Stimulated activated memory B cell treated with anti-CD40 and anti-IgM and Interleukin-4, amounts not matched to agents 10 μg/mL and 1 μg/mL and 100 μg/mL, for 72 hours (primary cell): Measurements from ENCODE around the gene TMEM81.

Source experiments
- ATAC-seq: fragments of 150-1000 bp; cut with Tn5 transposase; 2 replicates; pipeline ENCODE4 v1.10.0; 2021
- H3K27ac Mint-ChIP-seq: one replicate; pipeline ENCODE4 v1.8.0; 2022; ENCODE audit warnings: mild to moderate bottlenecking, mixed read lengths
- H3K27me3 Mint-ChIP-seq: one replicate; pipeline ENCODE4 v1.8.0; 2022; ENCODE audit warnings: mixed read lengths
- H3K36me3 Mint-ChIP-seq: one replicate; pipeline ENCODE4 v1.8.0; 2022; ENCODE audit warnings: mixed read lengths
- H3K4me1 Mint-ChIP-seq: one replicate; pipeline ENCODE4 v1.8.0; 2022; ENCODE audit warnings: mixed read lengths
- H3K4me3 Mint-ChIP-seq: one replicate; pipeline ENCODE4 v1.8.0; 2022; ENCODE audit warnings: mild to moderate bottlenecking, moderate library complexity, mixed read lengths
- H3K9me3 Mint-ChIP-seq: one replicate; pipeline ENCODE4 v1.8.0; 2022; ENCODE audit warnings: mixed read lengths

TMEM81 gene

DNA sequence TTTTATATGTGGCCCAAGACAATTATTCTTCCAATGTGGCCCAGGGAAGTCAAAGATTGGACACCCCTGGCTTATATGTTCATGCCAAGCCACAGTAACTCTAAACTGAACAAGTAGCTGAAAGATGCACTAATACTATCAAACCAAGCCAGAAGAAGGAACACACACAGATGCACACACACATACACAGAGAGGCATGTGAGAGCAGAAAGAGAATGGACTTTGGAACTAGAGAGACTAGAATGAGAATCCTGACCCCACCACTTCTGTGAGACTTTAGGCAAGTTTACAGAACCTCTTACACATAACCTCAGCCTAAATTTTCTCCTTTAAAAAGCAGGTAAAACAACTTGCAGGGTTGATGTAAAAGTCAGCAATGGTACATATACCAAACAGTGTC is 11.2 kb upstream of the TMEM81 start:
- ATAC-seq: no peak
- no peaks in the 10 kb centered on the region for H3K27me3 Mint-ChIP-seq
- peaks cover 62% of the 10 kb centered on the region for H3K36me3 Mint-ChIP-seq
- H3K4me1 Mint-ChIP-seq: no peaks in the 10 kb centered on the region
- H3K4me3 Mint-ChIP-seq: no peak overlapping the region
- no peaks in the 10 kb centered on the region for H3K9me3 Mint-ChIP-seq
- H3K27ac Mint-ChIP-seq: no peak overlapping the region

DNA sequence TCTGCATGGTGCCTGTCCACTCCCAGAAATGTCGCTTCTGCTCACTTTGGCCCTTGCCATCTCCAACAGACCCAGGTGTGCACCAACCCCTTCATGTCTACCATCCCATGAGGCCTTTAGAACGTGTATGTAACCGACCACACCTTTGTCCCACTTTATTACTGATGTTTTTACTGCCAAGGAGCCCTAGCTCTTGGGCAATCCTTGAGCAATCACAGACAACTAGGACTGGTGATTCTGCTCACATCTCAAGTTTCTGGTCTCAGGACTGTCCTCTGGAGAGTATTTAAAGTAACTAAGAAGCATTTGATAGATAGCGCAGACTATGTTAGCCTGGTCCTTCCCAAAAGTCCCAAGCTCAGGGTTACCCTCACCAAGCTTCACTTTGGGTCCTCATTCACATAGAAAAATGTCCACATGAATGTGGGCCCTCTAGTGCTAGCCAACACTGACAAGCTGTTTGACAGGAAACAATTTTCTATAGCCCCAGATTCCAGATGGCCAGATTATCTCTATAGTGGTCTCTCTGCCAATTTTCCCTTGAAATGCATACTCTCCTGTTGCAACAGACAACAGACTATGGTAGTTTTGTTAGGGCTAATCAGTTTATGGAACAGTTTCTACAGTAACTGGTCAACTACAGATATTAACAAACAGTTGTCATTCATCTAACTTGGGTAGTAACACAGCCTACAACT is 6.9 kb upstream of the TMEM81 start:
- ATAC-seq: no peak
- no peak overlapping the region for H3K27ac Mint-ChIP-seq
- H3K9me3 Mint-ChIP-seq: no peaks in the 10 kb centered on the region
- no peaks in the 10 kb centered on the region for H3K4me1 Mint-ChIP-seq
- no peaks in the 10 kb centered on the region for H3K27me3 Mint-ChIP-seq
- peaks cover 57% of the 10 kb centered on the region for H3K36me3 Mint-ChIP-seq
- no peak overlapping the region for H3K4me3 Mint-ChIP-seq

DNA sequence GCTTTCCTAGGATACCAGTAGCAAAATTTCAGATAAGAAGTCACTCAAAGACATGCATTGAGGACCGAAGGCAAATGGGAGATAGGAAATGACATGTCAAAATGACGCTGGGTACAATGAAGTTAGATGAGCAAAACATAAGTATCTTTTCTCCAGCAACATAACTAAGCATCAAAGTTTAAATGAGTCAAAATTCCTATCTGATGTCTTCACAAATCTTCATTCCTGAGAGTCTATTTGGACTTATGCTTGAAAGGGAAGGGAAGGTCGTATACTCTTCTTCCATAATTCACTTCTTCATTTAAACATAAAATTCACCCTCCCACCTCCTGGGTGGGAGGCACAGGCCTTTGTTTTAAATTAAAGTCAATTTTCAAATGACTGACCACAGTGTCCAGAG is 4.1 kb upstream of the TMEM81 start:
- H3K27ac Mint-ChIP-seq: no peak overlapping the region
- peaks cover 54% of the 10 kb centered on the region for H3K36me3 Mint-ChIP-seq

DNA sequence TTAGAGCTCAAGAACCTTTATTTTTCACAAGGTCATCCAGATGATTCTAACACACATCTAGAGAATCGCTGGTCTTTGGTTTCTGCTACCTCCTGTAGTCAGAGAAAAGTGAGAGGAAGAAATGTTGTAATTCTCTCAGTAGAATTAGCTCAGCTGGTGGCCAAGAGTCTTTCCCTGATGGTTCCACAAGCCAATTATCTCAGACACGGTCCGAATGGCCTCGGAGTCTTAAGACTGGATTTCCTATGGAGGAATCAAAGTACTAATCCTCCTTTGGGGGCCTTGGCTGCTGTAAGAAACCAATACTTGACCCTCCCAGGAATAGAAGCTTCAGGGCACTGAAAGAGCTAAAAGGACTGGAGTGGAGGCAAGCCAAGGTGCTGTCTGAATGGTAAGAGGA is 1.8 kb downstream of the TMEM81 start:
- H3K4me3 Mint-ChIP-seq: no peak overlapping the region
- H3K9me3 Mint-ChIP-seq: no peaks in the 10 kb centered on the region
- H3K27me3 Mint-ChIP-seq: no peaks in the 10 kb centered on the region
- H3K27ac Mint-ChIP-seq: no peak overlapping the region
- no peak for ATAC-seq
- peaks cover 32% of the 10 kb centered on the region for H3K36me3 Mint-ChIP-seq
- no peaks in the 10 kb centered on the region for H3K4me1 Mint-ChIP-seq

More for the DNA sequence above, 4.1 kb upstream of the TMEM81 start:
- no peaks in the 10 kb centered on the region for H3K27me3 Mint-ChIP-seq
- H3K4me1 Mint-ChIP-seq: no peaks in the 10 kb centered on the region
- H3K4me3 Mint-ChIP-seq: no peak overlapping the region
- ATAC-seq: no peak
- H3K9me3 Mint-ChIP-seq: no peaks in the 10 kb centered on the region

DNA sequence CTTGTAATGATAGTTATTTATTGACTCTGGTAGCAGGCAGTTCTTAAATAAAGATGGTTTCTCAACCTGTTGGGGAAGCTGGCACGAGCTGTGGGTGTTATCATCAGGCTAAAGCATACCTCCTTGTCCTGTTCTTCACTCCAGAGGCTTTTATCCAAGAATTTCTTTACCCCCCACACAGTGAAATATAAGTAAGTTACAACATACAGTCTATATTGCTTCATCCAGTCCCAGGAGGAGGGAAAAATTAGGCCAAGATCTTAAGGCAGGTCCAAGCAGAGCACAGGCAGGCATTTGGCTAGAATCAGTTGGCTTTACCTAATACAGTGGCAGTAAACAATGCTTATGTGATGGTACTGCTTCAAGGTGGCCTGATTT is 6.3 kb downstream of the TMEM81 start:
- H3K9me3 Mint-ChIP-seq: no peaks in the 10 kb centered on the region
- H3K27ac Mint-ChIP-seq: no peak overlapping the region
- no peaks in the 10 kb centered on the region for H3K27me3 Mint-ChIP-seq
- H3K4me3 Mint-ChIP-seq: no peak overlapping the region
- no peak for ATAC-seq
- H3K36me3 Mint-ChIP-seq: peaks cover 8% of the 10 kb centered on the region
- H3K4me1 Mint-ChIP-seq: no peaks in the 10 kb centered on the region

DNA sequence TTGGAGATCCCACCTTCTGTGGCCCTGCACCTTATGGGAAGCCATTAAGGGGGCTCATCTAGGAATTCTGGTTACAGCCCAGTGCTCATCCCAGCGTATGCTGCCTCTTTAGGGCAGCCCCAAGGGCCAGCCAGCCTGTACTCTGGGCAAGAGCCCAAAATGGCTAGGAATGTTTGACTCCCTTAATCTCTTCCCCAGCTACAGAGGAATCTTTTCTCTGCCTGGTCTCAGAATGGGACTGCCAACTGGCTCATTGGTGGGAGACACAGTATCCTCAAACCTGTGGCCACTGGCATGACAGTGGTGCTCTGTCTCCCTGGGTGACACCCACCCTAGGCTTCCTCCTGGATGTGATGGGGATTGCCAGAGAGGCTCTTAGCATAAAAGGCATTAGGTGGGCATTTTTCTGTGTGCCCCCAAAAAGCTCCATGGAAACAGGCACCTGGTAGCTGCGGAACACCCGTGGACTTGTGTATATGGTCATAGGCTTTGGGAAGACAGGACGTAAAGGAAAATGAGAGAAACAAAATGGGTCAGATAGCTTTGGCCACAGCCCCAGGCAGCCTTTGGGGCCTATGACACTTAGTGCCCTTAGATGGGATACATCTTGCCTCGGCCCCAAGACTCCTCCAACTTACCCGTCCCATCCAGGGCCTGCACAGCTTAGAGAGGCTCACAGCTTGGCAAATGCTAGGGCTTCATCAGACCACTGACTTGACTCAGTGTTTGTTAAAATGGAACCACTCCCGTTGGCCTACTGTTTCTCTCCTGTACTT is 6.9 kb downstream of the TMEM81 start:
- no peaks in the 10 kb centered on the region for H3K27me3 Mint-ChIP-seq
- H3K27ac Mint-ChIP-seq: no peak overlapping the region
- H3K4me3 Mint-ChIP-seq: no peak overlapping the region
- no peaks in the 10 kb centered on the region for H3K9me3 Mint-ChIP-seq
- no peaks in the 10 kb centered on the region for H3K4me1 Mint-ChIP-seq
- no peak for ATAC-seq
- peaks cover 4% of the 10 kb centered on the region for H3K36me3 Mint-ChIP-seq

DNA sequence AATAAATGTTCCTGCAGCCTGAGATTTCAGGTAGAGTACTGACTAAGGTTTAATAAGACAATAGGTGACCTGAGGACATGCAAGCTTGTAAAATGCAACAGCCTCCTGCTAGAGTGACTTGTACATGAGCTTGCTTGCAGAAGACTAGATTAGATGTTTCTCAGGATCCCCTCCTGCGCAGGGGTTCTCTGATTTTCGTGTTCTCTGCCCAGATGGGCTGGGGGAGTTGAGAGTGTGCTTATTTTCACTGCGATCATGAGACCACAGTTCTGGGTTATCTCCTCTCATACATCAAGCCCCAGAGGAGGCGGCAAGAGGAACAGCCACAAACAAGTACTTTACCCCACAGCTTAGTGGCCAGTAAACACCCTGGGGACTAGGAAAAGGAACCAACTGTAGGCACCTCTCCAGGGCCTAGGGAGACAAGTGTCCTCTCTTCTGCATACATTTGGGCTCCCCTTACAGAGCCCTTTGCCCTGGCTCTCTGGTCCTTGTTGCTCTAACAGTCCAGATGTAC is 8.0 kb downstream of the TMEM81 start:
- no peaks in the 10 kb centered on the region for H3K27me3 Mint-ChIP-seq
- H3K4me3 Mint-ChIP-seq: no peak overlapping the region
- H3K9me3 Mint-ChIP-seq: no peaks in the 10 kb centered on the region
- no peak for ATAC-seq
- no peaks in the 10 kb centered on the region for H3K4me1 Mint-ChIP-seq
- H3K36me3 Mint-ChIP-seq: peaks cover 4% of the 10 kb centered on the region
- H3K27ac Mint-ChIP-seq: no peak overlapping the region

DNA sequence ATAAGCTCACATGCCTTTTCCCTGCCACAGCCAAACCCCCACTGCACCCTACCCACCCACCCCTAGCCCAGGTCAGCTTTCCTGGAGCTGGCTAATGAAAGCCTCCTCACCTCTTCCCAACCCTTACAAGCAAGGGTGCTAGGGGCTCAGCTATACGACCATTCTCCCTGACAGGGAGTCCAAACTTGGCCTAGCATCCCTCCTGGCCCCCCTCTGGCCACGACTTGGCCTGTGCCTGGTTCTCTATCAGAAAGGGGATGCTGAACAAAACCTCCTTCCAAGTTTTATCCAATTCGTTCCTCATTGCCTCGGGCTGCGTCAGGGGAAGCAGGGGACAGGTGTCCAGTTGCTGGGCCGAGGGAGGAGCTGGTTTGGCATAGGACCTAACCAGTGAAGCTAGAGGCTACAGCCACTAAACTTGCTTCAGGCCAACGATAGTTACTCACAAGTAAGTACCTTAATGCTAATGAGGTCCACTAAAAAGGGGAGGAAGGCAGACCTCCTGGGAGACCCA is 8.6 kb downstream of the TMEM81 start:
- Mint-ChIP-seq H3K36me3 (peaks cover under 1% of the 10 kb centered on the region), H3K4me1 (no peaks in the 10 kb centered on the region), H3K9me3 (no peaks in the 10 kb centered on the region), H3K4me3 (no peak overlapping the region), H3K27me3 (no peaks in the 10 kb centered on the region), H3K27ac (no peak overlapping the region)
- no peak for ATAC-seq

DNA sequence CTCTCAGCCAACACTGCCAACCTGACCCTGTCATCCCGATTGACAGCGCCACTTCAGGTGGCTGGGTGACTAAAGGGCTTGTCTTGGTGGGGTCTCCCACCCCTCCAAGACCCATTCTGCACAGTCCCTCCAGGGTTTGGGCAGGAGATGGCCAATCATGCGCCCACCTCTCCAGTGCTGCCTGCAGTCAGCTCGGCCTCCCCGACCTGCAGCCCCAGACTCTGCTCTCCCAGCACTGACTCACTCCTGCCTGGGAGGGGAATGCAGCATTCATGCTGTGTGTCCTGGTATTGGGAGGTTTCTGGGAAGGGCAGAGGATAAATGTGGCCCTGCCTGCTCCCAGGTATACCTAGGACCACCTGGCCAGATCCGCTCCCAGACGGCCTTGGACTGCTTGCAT is 9.7 kb downstream of the TMEM81 start:
- no peak for ATAC-seq
- Mint-ChIP-seq H3K27ac (no peak overlapping the region), H3K9me3 (no peaks in the 10 kb centered on the region), H3K27me3 (no peaks in the 10 kb centered on the region), H3K4me1 (no peaks in the 10 kb centered on the region), H3K36me3 (no peaks in the 10 kb centered on the region), H3K4me3 (no peak overlapping the region)

DNA sequence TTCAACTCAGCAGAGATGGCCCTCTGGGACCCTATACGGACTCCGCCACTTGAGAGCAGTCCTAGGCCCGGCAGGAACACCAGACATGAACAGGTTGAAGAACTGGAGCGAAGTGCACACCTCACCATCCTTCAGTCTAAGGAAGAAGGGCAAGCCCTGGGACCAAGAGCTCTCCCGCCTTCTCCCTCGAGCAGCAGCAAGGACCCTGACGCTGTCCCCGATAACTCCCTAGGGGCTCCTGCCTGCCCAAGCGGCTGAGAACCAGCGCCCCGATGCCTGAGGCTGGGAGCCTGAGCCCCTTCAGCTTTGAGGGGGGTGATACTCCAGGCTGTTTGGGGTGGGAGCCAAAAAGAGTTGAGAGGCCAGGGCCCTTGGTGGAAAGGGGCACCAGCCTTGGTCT is 10.2 kb downstream of the TMEM81 start:
- H3K4me3 Mint-ChIP-seq: no peak overlapping the region
- no peaks in the 10 kb centered on the region for H3K9me3 Mint-ChIP-seq
- no peaks in the 10 kb centered on the region for H3K4me1 Mint-ChIP-seq
- H3K36me3 Mint-ChIP-seq: no peaks in the 10 kb centered on the region
- H3K27ac Mint-ChIP-seq: no peak overlapping the region
- H3K27me3 Mint-ChIP-seq: no peaks in the 10 kb centered on the region
- no peak for ATAC-seq

DNA sequence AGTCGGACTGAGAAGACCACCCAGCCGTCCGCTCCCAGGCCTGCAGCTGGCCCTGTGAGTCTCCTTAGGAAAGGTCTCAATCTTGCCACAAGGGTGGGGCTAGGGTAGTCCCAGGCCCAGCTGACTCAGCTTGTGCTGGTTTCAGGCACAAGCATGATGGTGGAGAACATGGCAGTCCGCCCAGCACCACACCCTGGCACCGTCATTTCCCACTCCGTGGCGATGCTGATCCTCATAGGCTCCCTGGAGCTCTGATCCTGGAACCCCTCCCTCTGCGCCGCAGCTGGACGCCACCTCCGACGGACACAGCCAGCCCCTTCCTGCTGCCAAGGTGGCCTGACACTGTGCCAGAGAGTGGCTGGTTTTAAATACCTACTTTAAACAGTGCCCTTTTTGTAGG is 10.7 kb downstream of the TMEM81 start:
- H3K4me3 Mint-ChIP-seq: no peak overlapping the region
- ATAC-seq: no peak
- H3K27ac Mint-ChIP-seq: no peak overlapping the region
- H3K27me3 Mint-ChIP-seq: no peaks in the 10 kb centered on the region
- no peaks in the 10 kb centered on the region for H3K9me3 Mint-ChIP-seq
- H3K36me3 Mint-ChIP-seq: no peaks in the 10 kb centered on the region
- no peaks in the 10 kb centered on the region for H3K4me1 Mint-ChIP-seq

DNA sequence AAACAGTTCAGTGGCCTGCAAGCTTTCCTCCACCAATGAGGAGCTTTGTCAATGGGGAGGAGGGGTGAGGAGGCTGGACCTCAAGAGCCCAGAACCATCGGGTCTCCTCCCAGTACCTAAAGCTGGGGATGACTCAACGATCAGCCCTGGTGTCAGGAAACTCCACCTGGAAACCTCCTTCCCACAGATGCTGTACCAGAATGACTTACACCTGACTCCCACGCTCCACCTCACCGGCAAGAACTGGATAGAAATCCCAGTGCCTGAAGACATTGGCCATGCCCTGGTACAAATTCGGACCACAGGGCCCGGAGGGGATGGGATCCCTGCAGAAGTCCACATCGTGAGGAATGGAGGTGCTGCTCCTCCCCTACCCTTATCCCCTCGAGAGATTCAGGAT is 11.4 kb downstream of the TMEM81 start:
- no peaks in the 10 kb centered on the region for H3K36me3 Mint-ChIP-seq
- H3K27me3 Mint-ChIP-seq: no peaks in the 10 kb centered on the region
- no peaks in the 10 kb centered on the region for H3K9me3 Mint-ChIP-seq
- no peak overlapping the region for H3K4me3 Mint-ChIP-seq
- no peak for ATAC-seq
- no peak overlapping the region for H3K27ac Mint-ChIP-seq
- no peaks in the 10 kb centered on the region for H3K4me1 Mint-ChIP-seq

DNA sequence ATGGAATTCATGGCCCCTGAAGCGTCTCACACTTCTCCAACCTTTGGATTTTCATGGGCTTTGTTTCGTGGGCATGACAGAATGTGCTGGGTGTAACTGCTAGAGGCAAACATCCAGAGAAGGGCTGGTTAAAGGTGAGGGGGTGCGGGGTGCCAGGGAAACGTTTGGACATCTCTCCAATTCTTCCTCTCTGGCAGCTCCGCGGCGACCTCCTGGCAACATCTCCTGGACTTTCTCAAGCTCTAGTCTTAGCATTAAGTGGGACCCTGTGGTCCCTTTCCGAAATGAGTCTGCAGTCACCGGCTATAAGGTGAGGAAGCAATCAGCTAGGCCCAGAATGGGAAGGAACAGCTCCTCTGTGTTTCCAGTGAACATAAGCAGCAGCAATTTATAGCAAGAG is 12.0 kb downstream of the TMEM81 start:
- Mint-ChIP-seq H3K4me3 (no peak overlapping the region), H3K36me3 (no peaks in the 10 kb centered on the region), H3K4me1 (no peaks in the 10 kb centered on the region), H3K9me3 (no peaks in the 10 kb centered on the region), H3K27me3 (no peaks in the 10 kb centered on the region), H3K27ac (no peak overlapping the region)
- no peak for ATAC-seq

DNA sequence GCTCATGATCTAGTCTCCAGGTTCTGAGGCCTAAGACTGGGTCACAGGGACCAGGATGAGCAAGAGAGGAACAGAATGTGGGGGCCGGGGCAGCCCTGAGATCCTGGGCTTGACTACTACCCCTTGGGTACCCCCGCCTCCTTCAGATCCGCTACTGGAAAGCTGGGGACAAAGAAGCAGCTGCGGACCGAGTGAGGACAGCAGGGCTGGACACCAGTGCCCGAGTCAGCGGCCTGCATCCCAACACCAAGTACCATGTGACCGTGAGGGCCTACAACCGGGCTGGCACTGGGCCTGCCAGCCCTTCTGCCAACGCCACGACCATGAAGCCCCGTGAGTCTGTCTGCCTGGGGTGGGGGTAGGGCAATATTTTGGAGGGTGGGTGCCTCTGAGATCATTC is 12.5 kb downstream of the TMEM81 start:
- Mint-ChIP-seq H3K9me3 (no peaks in the 10 kb centered on the region), H3K27ac (no peak overlapping the region), H3K36me3 (no peaks in the 10 kb centered on the region), H3K27me3 (no peaks in the 10 kb centered on the region), H3K4me1 (no peaks in the 10 kb centered on the region), H3K4me3 (no peak overlapping the region)
- no peak for ATAC-seq

DNA sequence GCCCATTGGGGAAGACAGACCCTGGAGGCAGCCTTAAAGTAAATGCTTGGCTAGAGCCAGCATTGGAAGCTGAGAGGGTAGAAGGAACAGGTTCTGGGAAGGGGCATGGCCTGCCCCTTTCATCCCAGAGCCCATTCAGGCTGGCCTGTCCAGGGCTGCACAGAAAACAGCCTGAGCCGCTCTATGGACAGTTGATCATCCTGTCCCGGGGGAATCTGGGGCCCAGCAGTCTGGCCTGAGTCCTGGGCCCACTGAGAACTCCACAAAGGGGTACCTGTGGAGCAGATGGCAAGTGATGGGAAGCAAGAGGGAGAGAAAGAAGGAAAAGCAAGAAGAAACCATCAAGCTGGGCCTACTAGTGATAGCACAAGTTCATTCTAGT is 13.2 kb downstream of the TMEM81 start:
- Mint-ChIP-seq H3K4me3 (no peak overlapping the region), H3K27me3 (no peaks in the 10 kb centered on the region), H3K36me3 (no peaks in the 10 kb centered on the region)

More for the DNA sequence above, 13.2 kb downstream of the TMEM81 start:
- Mint-ChIP-seq H3K9me3 (no peaks in the 10 kb centered on the region), H3K27ac (no peak overlapping the region), H3K4me1 (no peaks in the 10 kb centered on the region)
- ATAC-seq: no peak
